ENCODE measurements around the gene KDM7A. TPM values are rescaled to one million over a fixed set of nuclear protein-coding genes. Genes with fewer than 3 reads are reported as not detected.
A peak's percentile ranks its signal among the peaks of the same experiment; 100 is the strongest.
"Not testable (repeated sequence)": the region's sequence is repeated elsewhere in the genome, so short reads cannot be mapped to it uniquely, and the experiment has no call there.

KDM7A gene
- total RNA-seq, 3 donors from 2014 or later: 6.3 to 9.5 (median 7.4) TPM

GRCh38 chr7:140192176-140192575 lies 15.4 kb upstream of the KDM7A start:
- no peaks in the 10 kb centered on the region for H3K9me3 Mint-ChIP-seq
- DNase-seq (no peak), ATAC-seq (no peak)
- H3K4me3 Mint-ChIP-seq: no peak overlapping the region
- H3K36me3 Mint-ChIP-seq (ENCODE audit: insufficient read depth): no peaks in the 10 kb centered on the region
- peaks cover 8% of the 10 kb centered on the region for H3K4me1 Mint-ChIP-seq (ENCODE audit: low read depth)
- H3K27me3 Mint-ChIP-seq (ENCODE audit: low read depth): no peaks in the 10 kb centered on the region

GRCh38 chr7:140190588-140190987 lies 13.8 kb upstream of the KDM7A start:
- H3K4me3 Mint-ChIP-seq: no peak overlapping the region
- DNase-seq (no peak), ATAC-seq (no peak)
- no peaks in the 10 kb centered on the region for H3K36me3 Mint-ChIP-seq (ENCODE audit: insufficient read depth)
- H3K27me3 Mint-ChIP-seq (ENCODE audit: low read depth): no peaks in the 10 kb centered on the region
- peaks cover under 1% of the 10 kb centered on the region for H3K4me1 Mint-ChIP-seq (ENCODE audit: low read depth)
- H3K9me3 Mint-ChIP-seq: no peaks in the 10 kb centered on the region

- H3K36me3 Mint-ChIP-seq (ENCODE audit: insufficient read depth): no peaks in the 10 kb centered on the region
- no peaks in the 10 kb centered on the region for H3K27me3 Mint-ChIP-seq (ENCODE audit: low read depth)
- ATAC-seq: no peak
- H3K9me3 Mint-ChIP-seq: no peaks in the 10 kb centered on the region
- no peak for DNase-seq
- no peak overlapping the region for H3K4me3 Mint-ChIP-seq
- no peaks in the 10 kb centered on the region for H3K4me1 Mint-ChIP-seq (ENCODE audit: low read depth)
Observed at GRCh38 chr7:140189917-140190316, 13.1 kb upstream of the KDM7A start.

GRCh38 chr7:140182917-140183316 lies 6.1 kb upstream of the KDM7A start:
- Mint-ChIP-seq H3K27me3 (ENCODE audit: low read depth) (peaks cover 4% of the 10 kb centered on the region), H3K4me3 (no peak overlapping the region), H3K36me3 (ENCODE audit: insufficient read depth) (no peaks in the 10 kb centered on the region), H3K4me1 (ENCODE audit: low read depth) (peaks cover 8% of the 10 kb centered on the region), H3K9me3 (no peaks in the 10 kb centered on the region)
- DNase-seq: no peak
- no peak for ATAC-seq

GRCh38 chr7:140179339-140179738 lies 2.6 kb upstream of the KDM7A start:
- no peak overlapping the region for H3K4me3 Mint-ChIP-seq
- peaks cover 4% of the 10 kb centered on the region for H3K27me3 Mint-ChIP-seq (ENCODE audit: low read depth)
- DNase-seq: no peak
- no peak for ATAC-seq
- H3K9me3 Mint-ChIP-seq: no peaks in the 10 kb centered on the region
- peaks cover 24% of the 10 kb centered on the region for H3K4me1 Mint-ChIP-seq (ENCODE audit: low read depth)
- no peaks in the 10 kb centered on the region for H3K36me3 Mint-ChIP-seq (ENCODE audit: insufficient read depth)

GRCh38 chr7:140176122-140176701 lies 571 bp downstream of the KDM7A start:
- Mint-ChIP-seq H3K36me3 (ENCODE audit: insufficient read depth) (peaks cover 6% of the 10 kb centered on the region), H3K27me3 (ENCODE audit: low read depth) (no peaks in the 10 kb centered on the region), H3K4me3 (peak overlapping the region; percentile 86), H3K9me3 (no peaks in the 10 kb centered on the region), H3K4me1 (ENCODE audit: low read depth) (peaks cover 40% of the 10 kb centered on the region)
- DNase-seq (peak; percentile 11), ATAC-seq (no peak)

- ATAC-seq (peak; percentile 56 to 59), DNase-seq (peak; percentile 85)
- Mint-ChIP-seq H3K36me3 (ENCODE audit: insufficient read depth) (peaks cover 6% of the 10 kb centered on the region), H3K4me1 (ENCODE audit: low read depth) (peaks cover 47% of the 10 kb centered on the region), H3K27me3 (ENCODE audit: low read depth) (no peaks in the 10 kb centered on the region), H3K9me3 (no peaks in the 10 kb centered on the region), H3K4me3 (peak overlapping the region; percentile 86)
Observed at GRCh38 chr7:140175221-140176121, 1.3 kb downstream of the KDM7A start.

GRCh38 chr7:140174217-140174616 lies 2.6 kb downstream of the KDM7A start:
- no peak for ATAC-seq
- H3K4me3 Mint-ChIP-seq: peak overlapping the region; percentile 86
- H3K36me3 Mint-ChIP-seq (ENCODE audit: insufficient read depth): peaks cover 6% of the 10 kb centered on the region
- H3K4me1 Mint-ChIP-seq (ENCODE audit: low read depth): peaks cover 54% of the 10 kb centered on the region
- DNase-seq: no peak
- H3K27me3 Mint-ChIP-seq (ENCODE audit: low read depth): no peaks in the 10 kb centered on the region
- no peaks in the 10 kb centered on the region for H3K9me3 Mint-ChIP-seq

GRCh38 chr7:140170375-140170774 lies 6.4 kb downstream of the KDM7A start:
- no peak overlapping the region for H3K4me3 Mint-ChIP-seq
- ATAC-seq: no peak
- DNase-seq: no peak
- no peaks in the 10 kb centered on the region for H3K9me3 Mint-ChIP-seq
- H3K4me1 Mint-ChIP-seq (ENCODE audit: low read depth): peaks cover 74% of the 10 kb centered on the region
- peaks cover 6% of the 10 kb centered on the region for H3K36me3 Mint-ChIP-seq (ENCODE audit: insufficient read depth)
- no peaks in the 10 kb centered on the region for H3K27me3 Mint-ChIP-seq (ENCODE audit: low read depth)

- H3K27me3 Mint-ChIP-seq (ENCODE audit: low read depth): no peaks in the 10 kb centered on the region
- ATAC-seq (peak in 1 of 2 donors; percentile 25), DNase-seq (no peak)
- no peak overlapping the region for H3K4me3 Mint-ChIP-seq
- peaks cover 6% of the 10 kb centered on the region for H3K36me3 Mint-ChIP-seq (ENCODE audit: insufficient read depth)
- H3K4me1 Mint-ChIP-seq (ENCODE audit: low read depth): peaks cover 77% of the 10 kb centered on the region
- H3K9me3 Mint-ChIP-seq: no peaks in the 10 kb centered on the region
Observed at GRCh38 chr7:140168816-140169215, 8.0 kb downstream of the KDM7A start.

GRCh38 chr7:140165422-140165821 lies 11.4 kb downstream of the KDM7A start:
- Mint-ChIP-seq H3K9me3 (no peaks in the 10 kb centered on the region), H3K27me3 (ENCODE audit: low read depth) (no peaks in the 10 kb centered on the region), H3K4me3 (peak overlapping the region; percentile 39), H3K36me3 (ENCODE audit: insufficient read depth) (no peaks in the 10 kb centered on the region), H3K4me1 (ENCODE audit: low read depth) (peaks cover 76% of the 10 kb centered on the region)
- no peak for DNase-seq
- peak; percentile 78 to 80 for ATAC-seq

- not testable (repeated sequence) for H3K36me3 Mint-ChIP-seq (ENCODE audit: insufficient read depth); H3K9me3 Mint-ChIP-seq; H3K4me3 Mint-ChIP-seq; DNase-seq; H3K27me3 Mint-ChIP-seq (ENCODE audit: low read depth); ATAC-seq
- peaks cover 66% of the 10 kb centered on the region for H3K4me1 Mint-ChIP-seq (ENCODE audit: low read depth)
Observed at GRCh38 chr7:140162081-140162480, 14.7 kb downstream of the KDM7A start.

GRCh38 chr7:140161047-140161446 lies 15.7 kb downstream of the KDM7A start:
- Mint-ChIP-seq H3K27me3 (ENCODE audit: low read depth) (no peaks in the 10 kb centered on the region), H3K9me3 (no peaks in the 10 kb centered on the region), H3K4me1 (ENCODE audit: low read depth) (peaks cover 69% of the 10 kb centered on the region), H3K4me3 (no peak overlapping the region), H3K36me3 (ENCODE audit: insufficient read depth) (peaks cover 8% of the 10 kb centered on the region)
- ATAC-seq: no peak
- DNase-seq: no peak

GRCh38 chr7:140160308-140160707 lies 16.5 kb downstream of the KDM7A start:
- ATAC-seq (no peak), DNase-seq (no peak)
- Mint-ChIP-seq H3K9me3 (no peaks in the 10 kb centered on the region), H3K36me3 (ENCODE audit: insufficient read depth) (peaks cover 11% of the 10 kb centered on the region), H3K4me1 (ENCODE audit: low read depth) (peaks cover 67% of the 10 kb centered on the region), H3K4me3 (no peak overlapping the region), H3K27me3 (ENCODE audit: low read depth) (no peaks in the 10 kb centered on the region)

GRCh38 chr7:140159497-140159896 lies 17.3 kb downstream of the KDM7A start:
- peaks cover 63% of the 10 kb centered on the region for H3K4me1 Mint-ChIP-seq (ENCODE audit: low read depth)
- peaks cover 11% of the 10 kb centered on the region for H3K36me3 Mint-ChIP-seq (ENCODE audit: insufficient read depth)
- H3K27me3 Mint-ChIP-seq (ENCODE audit: low read depth): no peaks in the 10 kb centered on the region
- ATAC-seq (no peak), DNase-seq (no peak)
- no peaks in the 10 kb centered on the region for H3K9me3 Mint-ChIP-seq
- no peak overlapping the region for H3K4me3 Mint-ChIP-seq
